Activated CD4-positive, alpha-beta T cell treated with anti-CD3 and anti-CD28 coated beads, Interleukin-2, Interleukin-4, amounts not matched to agents 100 ng/mL and 50 ng/mL, durations not matched to agents 16 hours and 8 hours (primary cell): ENCODE measurements around the gene ANO3.
"Not testable (repeated sequence)": the region's sequence is repeated elsewhere in the genome, so short reads cannot be mapped to it uniquely, and the experiment has no call there.

Experiments used
- DNase-seq: peaks from one replicate; pipeline ENCODE4 v3.0.0-alpha.2; 2020; ENCODE audit warnings: low spot score

The ANO3 gene

GRCh38 chr11:26331911-26332571, at the start of gene ANO3:
TSS of gene ANO3 (plus strand) at chr11:26332130. CDS start at chr11:26332276, 146 bp downstream.
- peak; percentile 12 for DNase-seq

- no peak for DNase-seq
Measured at GRCh38 chr11:26283852-26284408, 48.0 kb upstream of the ANO3 start.

- DNase-seq = no peak
Measured at GRCh38 chr11:26285608-26286007, 46.3 kb upstream of the ANO3 start.

GRCh38 chr11:26286472-26287066, 45.4 kb upstream of the ANO3 start:
- DNase-seq = no peak

- no peak for DNase-seq
Measured at GRCh38 chr11:26287067-26287518, 44.8 kb upstream of the ANO3 start.

GRCh38 chr11:26297189-26297975, 34.5 kb upstream of the ANO3 start:
- DNase-seq = peak; percentile 31

GRCh38 chr11:26316372-26316771, 15.6 kb upstream of the ANO3 start:
- DNase-seq = not testable (repeated sequence)

- DNase-seq = no peak
Measured at GRCh38 chr11:26319906-26320305, 12.0 kb upstream of the ANO3 start.

- DNase-seq = no peak
Measured at GRCh38 chr11:26321516-26321915, 10.4 kb upstream of the ANO3 start.

GRCh38 chr11:26322335-26323067, 9.4 kb upstream of the ANO3 start:
- DNase-seq = no peak

GRCh38 chr11:26323837-26324236, 8.1 kb upstream of the ANO3 start:
- no peak for DNase-seq

GRCh38 chr11:26324270-26324669, 7.7 kb upstream of the ANO3 start:
- no peak for DNase-seq

GRCh38 chr11:26326793-26327400, 5.0 kb upstream of the ANO3 start:
- DNase-seq = no peak

- no peak for DNase-seq
Measured at GRCh38 chr11:26329206-26329605, 2.7 kb upstream of the ANO3 start.

GRCh38 chr11:26330262-26330661, 1.7 kb upstream of the ANO3 start:
- no peak for DNase-seq

GRCh38 chr11:26332572-26332915, 614 bp downstream of the ANO3 start:
- DNase-seq = no peak

GRCh38 chr11:26333906-26334305, 2.0 kb downstream of the ANO3 start:
- no peak for DNase-seq

- DNase-seq = no peak
Measured at GRCh38 chr11:26335903-26336302, 4.0 kb downstream of the ANO3 start.

- no peak for DNase-seq
Measured at GRCh38 chr11:26344647-26345046, 12.7 kb downstream of the ANO3 start.

GRCh38 chr11:26348776-26349175, 16.8 kb downstream of the ANO3 start:
- DNase-seq = no peak

GRCh38 chr11:26350002-26350401, 18.1 kb downstream of the ANO3 start:
- no peak for DNase-seq

- DNase-seq = no peak
Measured at GRCh38 chr11:26353010-26353409, 21.1 kb downstream of the ANO3 start.
